PFSK-1 (cell line): ENCODE data around the gene CD164L2.

Source experiments
- POLR2AphosphoS5 ChIP-seq: IDR thresholded peaks from 2 replicates; pipeline ENCODE4 v1.6.1; 2012; ENCODE audit warnings: low read depth, mild to moderate bottlenecking, control low read depth, low read length, moderate library complexity
- SIN3A ChIP-seq: IDR thresholded peaks from 2 replicates; pipeline ENCODE4 v1.6.1; 2012; ENCODE audit warnings: mild to moderate bottlenecking, low read length, moderate library complexity, borderline replicate concordance; ENCODE audit not compliant: insufficient read depth
- TAF1 ChIP-seq: IDR thresholded peaks from 2 replicates; pipeline ENCODE4 v1.6.1; 2012; ENCODE audit warnings: low read length, control low read depth, borderline replicate concordance; ENCODE audit not compliant: insufficient read depth
- TF ChIP-seq, protein P1 (sequence below), 2 experiments: IDR thresholded peaks; 2 replicates each; pipeline versions ENCODE4 v1.6.1 to v1.8.0; 2011 to 2012; ENCODE audit warnings: low read depth in 2 of 2, low read length in 2 of 2, control low read depth in 1 of 2, inconsistent platforms in 1 of 2, mild to moderate bottlenecking in 1 of 2, moderate library complexity in 1 of 2; ENCODE audit not compliant: insufficient read depth in 1 of 2

DNA sequence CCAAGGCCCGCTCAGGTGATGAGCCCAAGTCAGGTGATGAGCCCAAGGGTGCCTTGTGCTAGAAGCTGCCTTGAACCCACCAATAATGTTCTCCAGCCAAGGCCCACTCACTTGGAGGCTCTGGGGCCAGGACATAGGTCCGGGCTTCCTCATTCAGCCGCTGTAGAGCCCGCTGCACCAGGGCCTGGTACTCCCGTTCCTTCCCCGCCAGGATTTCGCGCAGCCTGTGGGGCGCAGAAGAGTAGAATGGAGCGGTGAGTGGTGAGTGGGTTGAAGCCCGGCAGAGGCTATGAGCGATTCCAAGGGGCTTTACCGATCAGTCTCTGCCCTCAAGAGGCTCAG, 26.9 kb downstream of the CD164L2 start:
- TF ChIP-seq, protein P1, sequence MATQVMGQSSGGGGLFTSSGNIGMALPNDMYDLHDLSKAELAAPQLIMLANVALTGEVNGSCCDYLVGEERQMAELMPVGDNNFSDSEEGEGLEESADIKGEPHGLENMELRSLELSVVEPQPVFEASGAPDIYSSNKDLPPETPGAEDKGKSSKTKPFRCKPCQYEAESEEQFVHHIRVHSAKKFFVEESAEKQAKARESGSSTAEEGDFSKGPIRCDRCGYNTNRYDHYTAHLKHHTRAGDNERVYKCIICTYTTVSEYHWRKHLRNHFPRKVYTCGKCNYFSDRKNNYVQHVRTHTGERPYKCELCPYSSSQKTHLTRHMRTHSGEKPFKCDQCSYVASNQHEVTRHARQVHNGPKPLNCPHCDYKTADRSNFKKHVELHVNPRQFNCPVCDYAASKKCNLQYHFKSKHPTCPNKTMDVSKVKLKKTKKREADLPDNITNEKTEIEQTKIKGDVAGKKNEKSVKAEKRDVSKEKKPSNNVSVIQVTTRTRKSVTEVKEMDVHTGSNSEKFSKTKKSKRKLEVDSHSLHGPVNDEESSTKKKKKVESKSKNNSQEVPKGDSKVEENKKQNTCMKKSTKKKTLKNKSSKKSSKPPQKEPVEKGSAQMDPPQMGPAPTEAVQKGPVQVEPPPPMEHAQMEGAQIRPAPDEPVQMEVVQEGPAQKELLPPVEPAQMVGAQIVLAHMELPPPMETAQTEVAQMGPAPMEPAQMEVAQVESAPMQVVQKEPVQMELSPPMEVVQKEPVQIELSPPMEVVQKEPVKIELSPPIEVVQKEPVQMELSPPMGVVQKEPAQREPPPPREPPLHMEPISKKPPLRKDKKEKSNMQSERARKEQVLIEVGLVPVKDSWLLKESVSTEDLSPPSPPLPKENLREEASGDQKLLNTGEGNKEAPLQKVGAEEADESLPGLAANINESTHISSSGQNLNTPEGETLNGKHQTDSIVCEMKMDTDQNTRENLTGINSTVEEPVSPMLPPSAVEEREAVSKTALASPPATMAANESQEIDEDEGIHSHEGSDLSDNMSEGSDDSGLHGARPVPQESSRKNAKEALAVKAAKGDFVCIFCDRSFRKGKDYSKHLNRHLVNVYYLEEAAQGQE (IDR thresholded peaks at IDR 0.05; ENCODE audit: insufficient read depth in 1 of 2, low read depth in 2 of 2, low read length in 2 of 2), result no peak
- TF ChIP-seq POLR2AphosphoS5 (no peak), TAF1 (no peak), SIN3A (no peak)
